ENCODE data around the gene KCNA5.

GRCh38 chr12:5023842-5024241 lies 19.8 kb upstream of the KCNA5 start:
- no peak for TF ChIP-seq CTCF (IDR thresholded peaks at IDR 0.05)
- TF ChIP-seq POLR2A (IDR thresholded peaks at IDR 0.05): no peak
- no peak for TF ChIP-seq EP300 (IDR thresholded peaks at IDR 0.05)
- no peak for TF ChIP-seq POLR2AphosphoS5 (IDR thresholded peaks at IDR 0.05)
